Measurements from ENCODE around the gene TTC39C.
"Not testable (repeated sequence)": the region's sequence is repeated elsewhere in the genome, so short reads cannot be mapped to it uniquely, and the experiment has no call there.

TTC39C gene

DNA sequence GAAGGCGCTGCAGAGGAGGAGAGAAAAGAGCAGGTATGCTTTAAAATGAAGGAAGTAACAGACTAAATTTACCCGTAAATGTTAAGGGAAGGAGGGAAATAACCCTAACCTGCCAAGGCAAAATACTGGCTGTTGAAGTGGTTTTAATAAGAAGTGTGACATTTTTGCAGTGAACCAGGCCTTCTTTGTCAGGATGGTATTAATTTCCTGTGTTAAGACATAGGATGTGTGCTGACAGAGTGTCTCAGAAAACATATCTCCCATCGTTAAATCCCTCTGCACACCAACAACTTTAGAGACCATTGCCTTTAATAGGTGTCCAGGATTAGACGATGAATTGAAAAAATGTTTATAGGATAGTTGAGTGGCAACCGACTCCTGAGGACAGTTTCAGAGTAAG, 9.9 kb downstream of the TTC39C start:
- Histone ChIP-seq H3K4me3 (replicated peaks; ENCODE audit: insufficient read depth, low read length) (no peak overlapping the region), H3K27me3 (ENCODE audit: insufficient read depth, poor library complexity, severe bottlenecking) (no peaks in the 10 kb centered on the region), H3K27ac (replicated peaks) (no peak overlapping the region)
- TF ChIP-seq SPI1 (IDR thresholded peaks at IDR 0.05; ENCODE audit: borderline replicate concordance, low read depth) (no peak), POLR2AphosphoS5 (IDR thresholded peaks at IDR 0.05; ENCODE audit: low read depth) (no peak), GABPA (IDR thresholded peaks at IDR 0.05; ENCODE audit: low read depth) (no peak)
- TF ChIP-seq, protein P1, sequence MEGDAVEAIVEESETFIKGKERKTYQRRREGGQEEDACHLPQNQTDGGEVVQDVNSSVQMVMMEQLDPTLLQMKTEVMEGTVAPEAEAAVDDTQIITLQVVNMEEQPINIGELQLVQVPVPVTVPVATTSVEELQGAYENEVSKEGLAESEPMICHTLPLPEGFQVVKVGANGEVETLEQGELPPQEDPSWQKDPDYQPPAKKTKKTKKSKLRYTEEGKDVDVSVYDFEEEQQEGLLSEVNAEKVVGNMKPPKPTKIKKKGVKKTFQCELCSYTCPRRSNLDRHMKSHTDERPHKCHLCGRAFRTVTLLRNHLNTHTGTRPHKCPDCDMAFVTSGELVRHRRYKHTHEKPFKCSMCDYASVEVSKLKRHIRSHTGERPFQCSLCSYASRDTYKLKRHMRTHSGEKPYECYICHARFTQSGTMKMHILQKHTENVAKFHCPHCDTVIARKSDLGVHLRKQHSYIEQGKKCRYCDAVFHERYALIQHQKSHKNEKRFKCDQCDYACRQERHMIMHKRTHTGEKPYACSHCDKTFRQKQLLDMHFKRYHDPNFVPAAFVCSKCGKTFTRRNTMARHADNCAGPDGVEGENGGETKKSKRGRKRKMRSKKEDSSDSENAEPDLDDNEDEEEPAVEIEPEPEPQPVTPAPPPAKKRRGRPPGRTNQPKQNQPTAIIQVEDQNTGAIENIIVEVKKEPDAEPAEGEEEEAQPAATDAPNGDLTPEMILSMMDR (IDR thresholded peaks at IDR 0.05; ENCODE audit: insufficient read depth, low read length) = no peak
- TF ChIP-seq, protein P2, sequence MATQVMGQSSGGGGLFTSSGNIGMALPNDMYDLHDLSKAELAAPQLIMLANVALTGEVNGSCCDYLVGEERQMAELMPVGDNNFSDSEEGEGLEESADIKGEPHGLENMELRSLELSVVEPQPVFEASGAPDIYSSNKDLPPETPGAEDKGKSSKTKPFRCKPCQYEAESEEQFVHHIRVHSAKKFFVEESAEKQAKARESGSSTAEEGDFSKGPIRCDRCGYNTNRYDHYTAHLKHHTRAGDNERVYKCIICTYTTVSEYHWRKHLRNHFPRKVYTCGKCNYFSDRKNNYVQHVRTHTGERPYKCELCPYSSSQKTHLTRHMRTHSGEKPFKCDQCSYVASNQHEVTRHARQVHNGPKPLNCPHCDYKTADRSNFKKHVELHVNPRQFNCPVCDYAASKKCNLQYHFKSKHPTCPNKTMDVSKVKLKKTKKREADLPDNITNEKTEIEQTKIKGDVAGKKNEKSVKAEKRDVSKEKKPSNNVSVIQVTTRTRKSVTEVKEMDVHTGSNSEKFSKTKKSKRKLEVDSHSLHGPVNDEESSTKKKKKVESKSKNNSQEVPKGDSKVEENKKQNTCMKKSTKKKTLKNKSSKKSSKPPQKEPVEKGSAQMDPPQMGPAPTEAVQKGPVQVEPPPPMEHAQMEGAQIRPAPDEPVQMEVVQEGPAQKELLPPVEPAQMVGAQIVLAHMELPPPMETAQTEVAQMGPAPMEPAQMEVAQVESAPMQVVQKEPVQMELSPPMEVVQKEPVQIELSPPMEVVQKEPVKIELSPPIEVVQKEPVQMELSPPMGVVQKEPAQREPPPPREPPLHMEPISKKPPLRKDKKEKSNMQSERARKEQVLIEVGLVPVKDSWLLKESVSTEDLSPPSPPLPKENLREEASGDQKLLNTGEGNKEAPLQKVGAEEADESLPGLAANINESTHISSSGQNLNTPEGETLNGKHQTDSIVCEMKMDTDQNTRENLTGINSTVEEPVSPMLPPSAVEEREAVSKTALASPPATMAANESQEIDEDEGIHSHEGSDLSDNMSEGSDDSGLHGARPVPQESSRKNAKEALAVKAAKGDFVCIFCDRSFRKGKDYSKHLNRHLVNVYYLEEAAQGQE (IDR thresholded peaks at IDR 0.05; ENCODE audit: insufficient replicate concordance, low read depth) = no peak
- no peak for DNase-seq (ENCODE audit: low read depth in 1 of 2, low spot score in 1 of 2)

DNA sequence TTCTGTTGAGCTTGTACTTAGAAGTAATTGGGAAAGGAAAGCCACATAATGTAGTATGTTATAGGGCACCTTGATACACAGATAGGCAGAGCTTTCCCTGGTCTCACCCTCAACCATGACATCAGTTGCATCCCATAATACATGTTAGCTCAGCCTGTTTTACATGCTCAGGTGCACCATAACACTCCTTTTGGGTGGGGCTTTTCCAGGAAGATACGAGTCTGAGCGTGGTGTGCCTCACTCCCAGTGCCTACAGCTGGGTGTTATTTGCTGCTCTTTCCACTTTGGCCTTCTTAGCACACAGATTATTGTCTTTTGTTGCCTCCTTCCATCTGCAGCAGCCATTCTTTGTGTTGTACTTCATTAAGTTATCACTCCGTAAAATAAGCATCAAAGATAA, 11.9 kb downstream of the TTC39C start:
- peak overlapping the region; percentile 36 for H3K27ac ChIP-seq (replicated peaks)
- TF ChIP-seq SPI1 (IDR thresholded peaks at IDR 0.05; ENCODE audit: borderline replicate concordance, low read depth) (no peak), GABPA (IDR thresholded peaks at IDR 0.05; ENCODE audit: low read depth) (no peak), POLR2AphosphoS5 (IDR thresholded peaks at IDR 0.05; ENCODE audit: low read depth) (no peak)
- TF ChIP-seq, protein P1 (IDR thresholded peaks at IDR 0.05; ENCODE audit: insufficient read depth, low read length) = no peak
- TF ChIP-seq, protein P2 (IDR thresholded peaks at IDR 0.05; ENCODE audit: insufficient replicate concordance, low read depth) = no peak
- H3K4me3 ChIP-seq (replicated peaks; ENCODE audit: insufficient read depth, low read length) = no peak overlapping the region
- no peak for DNase-seq (ENCODE audit: low read depth in 1 of 2, low spot score in 1 of 2)
- H3K27me3 ChIP-seq (ENCODE audit: insufficient read depth, poor library complexity, severe bottlenecking) = no peaks in the 10 kb centered on the region

DNA sequence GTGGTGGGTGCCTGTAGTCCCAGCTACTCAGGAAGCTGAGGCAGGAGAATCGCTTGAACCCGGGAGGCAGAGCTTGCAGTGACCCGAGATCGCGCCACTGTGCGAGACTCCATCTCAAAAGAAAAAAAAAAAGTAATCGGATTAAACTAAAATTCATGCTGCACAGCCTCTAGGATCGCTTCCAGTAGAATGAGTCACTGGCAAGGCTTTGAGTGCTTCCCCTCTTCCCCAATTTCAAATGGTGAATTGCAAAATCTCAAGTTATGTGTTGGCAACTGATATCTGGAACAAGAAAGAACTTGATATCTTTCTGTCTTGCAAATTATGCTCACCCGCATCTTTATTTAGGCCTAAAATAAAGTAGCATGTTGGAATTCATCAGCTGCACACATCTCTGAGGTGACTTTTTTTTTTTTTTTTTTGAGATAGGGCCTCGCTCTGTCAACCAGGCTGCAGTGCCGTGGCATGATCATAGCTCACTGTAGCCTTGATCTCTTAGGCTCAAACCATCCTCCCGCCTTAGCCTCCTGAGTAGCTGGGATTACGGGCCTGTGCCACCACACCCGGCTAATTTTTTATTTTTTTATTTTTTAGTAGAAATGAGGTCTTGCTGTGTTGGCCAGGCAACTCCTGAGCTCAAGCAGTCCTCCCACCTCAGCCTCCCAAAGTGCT, 12.7 kb downstream of the TTC39C start:
- peak; percentile 80 to 83 for DNase-seq (ENCODE audit: low read depth in 1 of 2, low spot score in 1 of 2)
- no peak for TF ChIP-seq GABPA (IDR thresholded peaks at IDR 0.05; ENCODE audit: low read depth)
- TF ChIP-seq SPI1 (IDR thresholded peaks at IDR 0.05; ENCODE audit: borderline replicate concordance, low read depth) = peak; percentile 92
- TF ChIP-seq POLR2AphosphoS5 (IDR thresholded peaks at IDR 0.05; ENCODE audit: low read depth) = no peak
- TF ChIP-seq, protein P2 (IDR thresholded peaks at IDR 0.05; ENCODE audit: insufficient replicate concordance, low read depth) = no peak
- Histone ChIP-seq H3K27me3 (ENCODE audit: insufficient read depth, poor library complexity, severe bottlenecking) (no peaks in the 10 kb centered on the region), H3K4me3 (replicated peaks; ENCODE audit: insufficient read depth, low read length) (no peak overlapping the region), H3K27ac (replicated peaks) (peak overlapping the region; percentile 43)

DNA sequence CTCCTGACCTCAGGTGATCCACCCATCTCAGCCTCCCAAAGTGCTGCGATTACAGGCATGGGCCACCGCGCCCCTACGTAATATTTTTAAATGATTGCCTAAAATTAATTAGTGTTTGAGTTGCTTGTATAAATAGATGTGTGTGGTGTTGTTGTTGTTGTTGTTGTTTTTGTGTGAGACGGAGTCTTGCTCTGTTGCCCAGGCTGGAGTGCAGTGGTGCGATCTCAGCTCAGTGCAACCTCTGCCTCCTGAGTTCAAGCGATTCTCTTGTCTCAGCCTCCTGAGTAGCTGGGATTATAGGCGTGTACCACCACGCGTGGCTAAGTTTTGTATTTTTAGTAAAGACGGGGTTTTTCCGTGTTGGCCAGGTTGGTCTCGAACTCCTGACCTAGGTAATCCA, 14.4 kb downstream of the TTC39C start:
- H3K27ac ChIP-seq (replicated peaks); DNase-seq (ENCODE audit: low read depth in 1 of 2, low spot score in 1 of 2): not testable (repeated sequence)

More for the DNA sequence above, 14.4 kb downstream of the TTC39C start:
- not testable (repeated sequence) for H3K4me3 ChIP-seq (replicated peaks; ENCODE audit: insufficient read depth, low read length); H3K27me3 ChIP-seq (ENCODE audit: insufficient read depth, poor library complexity, severe bottlenecking)
